H1 (cell line): Measurements from ENCODE around the gene MAIP1. TPM values are rescaled to one million over a fixed set of nuclear protein-coding genes. Genes with fewer than 3 reads are reported as not detected.

ENCODE experiments used
- ATF2 ChIP-seq: IDR thresholded peaks from 2 replicates; pipeline ENCODE4 v1.6.1; 2012; ENCODE audit warnings: low read length, inconsistent platforms
- BCL11A ChIP-seq, 2 experiments: IDR thresholded peaks; one replicate each; pipeline ENCODE4 v1.6.1; 2011; ENCODE audit warnings: low read depth in 2 of 2, low read length in 2 of 2, mild to moderate bottlenecking in 2 of 2
- BRCA1 ChIP-seq: IDR thresholded peaks from 2 replicates; pipeline ENCODE4 v1.6.1; 2012; ENCODE audit warnings: low read depth, low read length, improper control_type of control experiment
- CTBP2 ChIP-seq: IDR thresholded peaks from 2 replicates; pipeline ENCODE4 v1.7.0; 2011; ENCODE audit warnings: borderline replicate concordance, mild to moderate bottlenecking, moderate library complexity, mixed read lengths, low read length; ENCODE audit not compliant: insufficient read depth, insufficient read length
- CTCF ChIP-seq, 3 experiments: IDR thresholded peaks; 1 replicate in 2 of 3; 2 replicates in 1 of 3; pipeline versions ENCODE4 v1.5.1 to v1.6.1; 2011; ENCODE audit warnings: low read length in 3 of 3, mild to moderate bottlenecking in 3 of 3, inconsistent platforms in 2 of 3, low read depth in 1 of 3, moderate library complexity in 1 of 3; ENCODE audit not compliant: insufficient read depth in 1 of 3; ENCODE audit errors: control extremely low read depth in 1 of 3
- EZH2 ChIP-seq: fragments of 200-600 bp; sonication (generic); IDR thresholded peaks from 2 replicates; pipeline ENCODE4 v1.7.1; 2012; ENCODE audit warnings: low read depth, mild to moderate bottlenecking, moderate library complexity, low read length, inconsistent platforms; ENCODE audit not compliant: severe bottlenecking
- GABPA ChIP-seq: IDR thresholded peaks from 2 replicates; pipeline ENCODE4 v1.6.1; 2011; ENCODE audit warnings: mild to moderate bottlenecking, low read length, moderate library complexity, borderline replicate concordance; ENCODE audit not compliant: insufficient read depth
- JUND ChIP-seq: IDR thresholded peaks from 2 replicates; pipeline ENCODE4 v1.6.1; 2011; ENCODE audit warnings: mild to moderate bottlenecking, improper control_type of control experiment, low read length
- KDM1A ChIP-seq: fragments of 200-600, 300-600 bp; sonication (generic); IDR thresholded peaks from 2 replicates; pipeline ENCODE4 v1.7.1; 2016; ENCODE audit warnings: mild to moderate bottlenecking, low read length, borderline replicate concordance
- NANOG ChIP-seq: IDR thresholded peaks from 2 replicates; pipeline ENCODE4 v1.6.1; 2011; ENCODE audit warnings: low read length, low read depth, mild to moderate bottlenecking, inconsistent platforms; ENCODE audit not compliant: insufficient read depth, poor library complexity, severe bottlenecking
- PHF8 ChIP-seq: fragments of 200-600 bp; sonication (generic); conservative IDR thresholded peaks from 2 replicates; pipeline ENCODE4 v1.7.1; 2012; ENCODE audit warnings: low read depth, mild to moderate bottlenecking, inconsistent platforms, low read length, moderate library complexity
- RBBP5 ChIP-seq: IDR thresholded peaks from 2 replicates; pipeline ENCODE4 v1.7.1; 2012; ENCODE audit warnings: low read depth, mild to moderate bottlenecking, inconsistent platforms, low read length, moderate library complexity, borderline replicate concordance
- RFX5 ChIP-seq: IDR thresholded peaks from 2 replicates; pipeline ENCODE4 v1.6.1; 2011; ENCODE audit warnings: low read depth, low read length, improper control_type of control experiment, borderline replicate concordance
- SP2 ChIP-seq: IDR thresholded peaks from 2 replicates; pipeline ENCODE4 v1.6.1; 2012; ENCODE audit warnings: mild to moderate bottlenecking, low read length, inconsistent platforms
- polyA plus RNA-seq, 7 experiments: library from polyadenylated mRNA; depleted of rRNA in 3 of 7; stranded (reverse) in 5 of 7; unstranded in 2 of 7; fragments of >200 nt in 5 of 7; fragments of 200-250 nt in 2 of 7; gene quantifications; 1 replicate in 5 of 7; 2 replicates in 1 of 7; 4 replicates in 1 of 7; pipeline versions ENCODE4 v1.2.1 to v1.2.3, GENCODE V29; 2011 to 2013; ENCODE audit warnings: missing spikeins in 2 of 7, mixed read lengths in 2 of 7
- total RNA-seq: library from RNA; stranded (reverse); fragmentation: NEBNext Ultra II Directional; extraction: Animal tissue kit (Norgen Biotek cat#: 25700); gene quantifications from 2 replicates; pipeline ENCODE4 v1.2.1, GENCODE V29; 2021
- TF ChIP-seq, protein P1 (sequence below): IDR thresholded peaks from 2 replicates; pipeline ENCODE4 v1.6.1; 2011; ENCODE audit warnings: low read length, improper control_type of control experiment

The MAIP1 gene
- total and polyA plus RNA-seq, 2 of the 8 experiments (the other 6 are each of a cell fraction or from before 2014, with no cell fraction given) = 23.2 to 28.5 TPM

- TF ChIP-seq CTCF (IDR thresholded peaks at IDR 0.05; ENCODE audit: control extremely low read depth in 1 of 3, insufficient read depth in 1 of 3, low read depth in 1 of 3, low read length in 3 of 3) (peak; percentile 29 to 81 (median 75)), EZH2 (no peak), KDM1A (no peak), PHF8 (no peak), BRCA1 (no peak), RBBP5 (no peak), JUND (no peak), BCL11A (IDR thresholded peaks at IDR 0.05; ENCODE audit: low read depth in 2 of 2, low read length in 2 of 2) (no peak), ATF2 (no peak), CTBP2 (no peak), GABPA (no peak), SP2 (no peak), RFX5 (no peak), NANOG (peak; percentile 41)
- TF ChIP-seq, protein P1, sequence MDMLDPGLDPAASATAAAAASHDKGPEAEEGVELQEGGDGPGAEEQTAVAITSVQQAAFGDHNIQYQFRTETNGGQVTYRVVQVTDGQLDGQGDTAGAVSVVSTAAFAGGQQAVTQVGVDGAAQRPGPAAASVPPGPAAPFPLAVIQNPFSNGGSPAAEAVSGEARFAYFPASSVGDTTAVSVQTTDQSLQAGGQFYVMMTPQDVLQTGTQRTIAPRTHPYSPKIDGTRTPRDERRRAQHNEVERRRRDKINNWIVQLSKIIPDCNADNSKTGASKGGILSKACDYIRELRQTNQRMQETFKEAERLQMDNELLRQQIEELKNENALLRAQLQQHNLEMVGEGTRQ = no peak
Observed at GRCh38 chr2:199979832-199980628, 24.6 kb downstream of the MAIP1 start (continued).
